SK-N-SH treated with all-trans-retinoic acid at 6 μM for 48 hours (cell line): ENCODE data around the gene TLR9.

Experiments
- ATAC-seq: fragments of 200-7000 bp; cut with Tn5 transposase; 3 replicates; pipeline ENCODE4 v1.9.1; 2020; ENCODE audit warnings: mild to moderate bottlenecking, moderate library complexity
- BACH2 ChIP-seq: fragments of 250-450 bp; sonication (Bioruptor Pico); IDR thresholded peaks from 2 replicates; pipeline ENCODE4 v1.9.0; 2021; ENCODE audit warnings: mild to moderate bottlenecking, borderline replicate concordance
- CSDC2 ChIP-seq: fragments of 250-450 bp; sonication (Bioruptor Pico); IDR thresholded peaks from 2 replicates; pipeline ENCODE4 v1.5.0; 2020; ENCODE audit warnings: mild to moderate bottlenecking, moderate library complexity
- GLIS3 ChIP-seq: fragments of 250-450 bp; sonication (Bioruptor Pico); IDR thresholded peaks from 2 replicates; pipeline ENCODE4 v1.5.0; 2020; ENCODE audit warnings: mild to moderate bottlenecking, moderate library complexity
- ISL1 ChIP-seq: fragments of 250-450 bp; sonication (Bioruptor Pico); IDR thresholded peaks from 2 replicates; pipeline ENCODE4 v2.1.2; 2022; ENCODE audit warnings: mild to moderate bottlenecking, moderate library complexity
- OSR1 ChIP-seq: fragments of 250-450 bp; sonication (Bioruptor Pico); IDR thresholded peaks from 2 replicates; pipeline ENCODE4 v1.8.0; 2022; ENCODE audit warnings: moderate library complexity, mild to moderate bottlenecking, inconsistent platforms
- RARB ChIP-seq: fragments of 250-450 bp; sonication (Bioruptor Pico); IDR thresholded peaks from 2 replicates; pipeline ENCODE4 v1.8.0; 2021; ENCODE audit warnings: mild to moderate bottlenecking, moderate library complexity
- SNAI2 ChIP-seq: fragments of 250-450 bp; sonication (Bioruptor Pico); IDR thresholded peaks from 2 replicates; pipeline ENCODE4 v1.5.0; 2020; ENCODE audit warnings: mild to moderate bottlenecking, moderate library complexity
- TCF4 ChIP-seq: fragments of 250-450 bp; sonication (Bioruptor Pico); IDR thresholded peaks from 2 replicates; pipeline ENCODE4 v1.8.0; 2021; ENCODE audit warnings: mild to moderate bottlenecking, moderate library complexity, borderline replicate concordance
- TOX ChIP-seq: fragments of 250-450 bp; sonication (Bioruptor Pico); IDR thresholded peaks from 2 replicates; pipeline ENCODE4 v1.8.0; 2021; ENCODE audit warnings: mild to moderate bottlenecking, moderate library complexity, borderline replicate concordance
- ZC3H10 ChIP-seq: fragments of 250-450 bp; sonication (Bioruptor Pico); IDR thresholded peaks from 2 replicates; pipeline ENCODE4 v1.5.1; 2021; ENCODE audit warnings: mild to moderate bottlenecking, moderate library complexity
- ZFP3 ChIP-seq: fragments of 250-450 bp; sonication (Bioruptor Pico); IDR thresholded peaks from 2 replicates; pipeline ENCODE4 v1.5.0; 2020; ENCODE audit warnings: mild to moderate bottlenecking, moderate library complexity
- ZFP30 ChIP-seq: fragments of 450-650 bp; formaldehyde crosslinking; IDR thresholded peaks from 2 replicates; pipeline ENCODE4 v1.5.0; 2022; ENCODE audit warnings: mild to moderate bottlenecking, moderate library complexity
- ZNF565 ChIP-seq: fragments of 450-650 bp; formaldehyde crosslinking; conservative IDR thresholded peaks from 2 replicates; pipeline ENCODE4 v1.5.0; 2020; ENCODE audit warnings: low read depth, mild to moderate bottlenecking, moderate library complexity
- ZNF70 ChIP-seq: fragments of 450-650 bp; formaldehyde crosslinking; IDR thresholded peaks from 2 replicates; pipeline ENCODE4 v1.5.0; 2020; ENCODE audit warnings: mild to moderate bottlenecking, moderate library complexity
- ZNF8 ChIP-seq: fragments of 450-650 bp; formaldehyde crosslinking; IDR thresholded peaks from 2 replicates; pipeline ENCODE4 v1.5.0; 2020; ENCODE audit warnings: mild to moderate bottlenecking, moderate library complexity
- TF ChIP-seq, protein P1 (sequence below): fragments of 250-450 bp; sonication (Bioruptor Pico); IDR thresholded peaks from 2 replicates; pipeline ENCODE4 v1.8.0; 2020; ENCODE audit warnings: mild to moderate bottlenecking, moderate library complexity, borderline replicate concordance
- TF ChIP-seq, protein P2 (sequence below): fragments of 250-450 bp; sonication (Bioruptor Pico); IDR thresholded peaks from 2 replicates; pipeline ENCODE4 v1.5.1; 2020; ENCODE audit warnings: low read depth, mild to moderate bottlenecking, moderate library complexity
- TF ChIP-seq, protein P3 (sequence below): fragments of 250-450 bp; sonication (Bioruptor Pico); IDR thresholded peaks from 2 replicates; pipeline ENCODE4 v1.5.1; 2021; ENCODE audit warnings: mild to moderate bottlenecking, moderate library complexity
- TF ChIP-seq, protein P4 (sequence below): fragments of 250-450 bp; sonication (Bioruptor Pico); IDR thresholded peaks from 2 replicates; pipeline ENCODE4 v1.5.0; 2020; ENCODE audit warnings: mild to moderate bottlenecking, moderate library complexity

Gene TLR9

GRCh38 chr3:52218937-52219650 lies 6.4 kb downstream of the TLR9 start (continued):
- TF ChIP-seq, protein P1, sequence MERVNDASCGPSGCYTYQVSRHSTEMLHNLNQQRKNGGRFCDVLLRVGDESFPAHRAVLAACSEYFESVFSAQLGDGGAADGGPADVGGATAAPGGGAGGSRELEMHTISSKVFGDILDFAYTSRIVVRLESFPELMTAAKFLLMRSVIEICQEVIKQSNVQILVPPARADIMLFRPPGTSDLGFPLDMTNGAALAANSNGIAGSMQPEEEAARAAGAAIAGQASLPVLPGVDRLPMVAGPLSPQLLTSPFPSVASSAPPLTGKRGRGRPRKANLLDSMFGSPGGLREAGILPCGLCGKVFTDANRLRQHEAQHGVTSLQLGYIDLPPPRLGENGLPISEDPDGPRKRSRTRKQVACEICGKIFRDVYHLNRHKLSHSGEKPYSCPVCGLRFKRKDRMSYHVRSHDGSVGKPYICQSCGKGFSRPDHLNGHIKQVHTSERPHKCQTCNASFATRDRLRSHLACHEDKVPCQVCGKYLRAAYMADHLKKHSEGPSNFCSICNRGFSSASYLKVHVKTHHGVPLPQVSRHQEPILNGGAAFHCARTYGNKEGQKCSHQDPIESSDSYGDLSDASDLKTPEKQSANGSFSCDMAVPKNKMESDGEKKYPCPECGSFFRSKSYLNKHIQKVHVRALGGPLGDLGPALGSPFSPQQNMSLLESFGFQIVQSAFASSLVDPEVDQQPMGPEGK, result no peak
- no peak for TF ChIP-seq ZC3H10 (CRISPR knock-in tag)
- TF ChIP-seq TCF4 (CRISPR knock-in tag), result no peak
- TF ChIP-seq CSDC2 (CRISPR knock-in tag), result no peak
- TF ChIP-seq, protein P2, sequence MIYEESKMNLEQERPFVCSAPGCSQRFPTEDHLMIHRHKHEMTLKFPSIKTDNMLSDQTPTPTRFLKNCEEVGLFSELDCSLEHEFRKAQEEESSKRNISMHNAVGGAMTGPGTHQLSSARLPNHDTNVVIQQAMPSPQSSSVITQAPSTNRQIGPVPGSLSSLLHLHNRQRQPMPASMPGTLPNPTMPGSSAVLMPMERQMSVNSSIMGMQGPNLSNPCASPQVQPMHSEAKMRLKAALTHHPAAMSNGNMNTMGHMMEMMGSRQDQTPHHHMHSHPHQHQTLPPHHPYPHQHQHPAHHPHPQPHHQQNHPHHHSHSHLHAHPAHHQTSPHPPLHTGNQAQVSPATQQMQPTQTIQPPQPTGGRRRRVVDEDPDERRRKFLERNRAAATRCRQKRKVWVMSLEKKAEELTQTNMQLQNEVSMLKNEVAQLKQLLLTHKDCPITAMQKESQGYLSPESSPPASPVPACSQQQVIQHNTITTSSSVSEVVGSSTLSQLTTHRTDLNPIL (CRISPR knock-in tag), result no peak
- TF ChIP-seq RARB (CRISPR knock-in tag), result no peak
- no peak for TF ChIP-seq SNAI2 (CRISPR knock-in tag)
- TF ChIP-seq ISL1 (CRISPR knock-in tag), result no peak
- TF ChIP-seq, protein P3, sequence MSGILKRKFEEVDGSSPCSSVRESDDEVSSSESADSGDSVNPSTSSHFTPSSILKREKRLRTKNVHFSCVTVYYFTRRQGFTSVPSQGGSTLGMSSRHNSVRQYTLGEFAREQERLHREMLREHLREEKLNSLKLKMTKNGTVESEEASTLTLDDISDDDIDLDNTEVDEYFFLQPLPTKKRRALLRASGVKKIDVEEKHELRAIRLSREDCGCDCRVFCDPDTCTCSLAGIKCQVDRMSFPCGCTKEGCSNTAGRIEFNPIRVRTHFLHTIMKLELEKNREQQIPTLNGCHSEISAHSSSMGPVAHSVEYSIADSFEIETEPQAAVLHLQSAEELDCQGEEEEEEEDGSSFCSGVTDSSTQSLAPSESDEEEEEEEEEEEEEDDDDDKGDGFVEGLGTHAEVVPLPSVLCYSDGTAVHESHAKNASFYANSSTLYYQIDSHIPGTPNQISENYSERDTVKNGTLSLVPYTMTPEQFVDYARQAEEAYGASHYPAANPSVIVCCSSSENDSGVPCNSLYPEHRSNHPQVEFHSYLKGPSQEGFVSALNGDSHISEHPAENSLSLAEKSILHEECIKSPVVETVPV (CRISPR knock-in tag), result no peak
- TF ChIP-seq ZNF565 (CRISPR knock-in tag), result no peak
- no peak for TF ChIP-seq BACH2 (CRISPR knock-in tag)
- TF ChIP-seq, all 23 proteins: peak for 0

- TF ChIP-seq ZNF565 (CRISPR knock-in tag) (no peak), TOX (CRISPR knock-in tag) (no peak), ZFP30 (CRISPR knock-in tag) (no peak), RARB (CRISPR knock-in tag) (no peak), BACH2 (CRISPR knock-in tag) (no peak), CSDC2 (CRISPR knock-in tag) (no peak), ZNF8 (CRISPR knock-in tag) (no peak), ZFP3 (CRISPR knock-in tag) (no peak), ISL1 (CRISPR knock-in tag) (no peak), ZNF70 (CRISPR knock-in tag) (no peak), OSR1 (CRISPR knock-in tag) (no peak), GLIS3 (CRISPR knock-in tag) (no peak)
- TF ChIP-seq, protein P3 (CRISPR knock-in tag), result no peak
- TF ChIP-seq, protein P1, result no peak
- TF ChIP-seq, protein P4, sequence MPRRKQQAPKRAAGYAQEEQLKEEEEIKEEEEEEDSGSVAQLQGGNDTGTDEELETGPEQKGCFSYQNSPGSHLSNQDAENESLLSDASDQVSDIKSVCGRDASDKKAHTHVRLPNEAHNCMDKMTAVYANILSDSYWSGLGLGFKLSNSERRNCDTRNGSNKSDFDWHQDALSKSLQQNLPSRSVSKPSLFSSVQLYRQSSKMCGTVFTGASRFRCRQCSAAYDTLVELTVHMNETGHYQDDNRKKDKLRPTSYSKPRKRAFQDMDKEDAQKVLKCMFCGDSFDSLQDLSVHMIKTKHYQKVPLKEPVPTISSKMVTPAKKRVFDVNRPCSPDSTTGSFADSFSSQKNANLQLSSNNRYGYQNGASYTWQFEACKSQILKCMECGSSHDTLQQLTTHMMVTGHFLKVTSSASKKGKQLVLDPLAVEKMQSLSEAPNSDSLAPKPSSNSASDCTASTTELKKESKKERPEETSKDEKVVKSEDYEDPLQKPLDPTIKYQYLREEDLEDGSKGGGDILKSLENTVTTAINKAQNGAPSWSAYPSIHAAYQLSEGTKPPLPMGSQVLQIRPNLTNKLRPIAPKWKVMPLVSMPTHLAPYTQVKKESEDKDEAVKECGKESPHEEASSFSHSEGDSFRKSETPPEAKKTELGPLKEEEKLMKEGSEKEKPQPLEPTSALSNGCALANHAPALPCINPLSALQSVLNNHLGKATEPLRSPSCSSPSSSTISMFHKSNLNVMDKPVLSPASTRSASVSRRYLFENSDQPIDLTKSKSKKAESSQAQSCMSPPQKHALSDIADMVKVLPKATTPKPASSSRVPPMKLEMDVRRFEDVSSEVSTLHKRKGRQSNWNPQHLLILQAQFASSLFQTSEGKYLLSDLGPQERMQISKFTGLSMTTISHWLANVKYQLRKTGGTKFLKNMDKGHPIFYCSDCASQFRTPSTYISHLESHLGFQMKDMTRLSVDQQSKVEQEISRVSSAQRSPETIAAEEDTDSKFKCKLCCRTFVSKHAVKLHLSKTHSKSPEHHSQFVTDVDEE, result no peak
- ATAC-seq, result no peak
Measured at GRCh38 chr3:52218454-52218853, 7.0 kb downstream of the TLR9 start.
